Neural cell (in vitro differentiated cells): ENCODE results near the gene DPYD. TPM values are rescaled to one million over a fixed set of nuclear protein-coding genes. Genes with fewer than 3 reads are reported as not detected.
A peak's percentile ranks its signal among the peaks of the same experiment; 100 is the strongest.

Experiments used
- H2AFZ ChIP-seq: fragments of 200-600, 300-800 bp; sonication (generic), shearing (Covaris generic); 2 replicates; pipeline ENCODE4 v1.6.0; 2014; ENCODE audit warnings: low read depth, mild to moderate bottlenecking, antibody characterized with exemption, low read length, moderate library complexity
- H3F3A ChIP-seq: fragments of 200-600 bp; shearing (Covaris generic); 2 replicates; pipeline ENCODE4 v1.6.1; 2016; ENCODE audit warnings: mild to moderate bottlenecking, moderate library complexity, mixed read lengths, antibody characterized with exemption, low read length; ENCODE audit not compliant: insufficient read depth, poor library complexity, severe bottlenecking
- H3K27ac ChIP-seq: fragments of 200-600, 300-800 bp; sonication (generic), shearing (Covaris generic); 2 replicates; pipeline ENCODE4 v1.5.1; 2014; ENCODE audit warnings: mild to moderate bottlenecking, low read length, moderate library complexity
- H3K27me3 ChIP-seq: fragments of 300-800, 200-600 bp; sonication (generic), shearing (Covaris generic); 2 replicates; pipeline ENCODE4 v1.6.0; 2014; ENCODE audit warnings: mild to moderate bottlenecking, low read depth, low read length, moderate library complexity; ENCODE audit not compliant: insufficient read depth
- H3K36me3 ChIP-seq: fragments of 300-800, 200-600 bp; sonication (generic), shearing (Covaris generic); 2 replicates; pipeline ENCODE4 v1.5.1; 2014; ENCODE audit warnings: mild to moderate bottlenecking, antibody characterized with exemption, low read length, moderate library complexity; ENCODE audit not compliant: insufficient read depth
- H3K4me2 ChIP-seq: fragments of 300-800, 200-600 bp; sonication (generic), shearing (Covaris generic); 2 replicates; pipeline ENCODE4 v1.6.0; 2014; ENCODE audit warnings: mild to moderate bottlenecking, low read length
- H3K4me3 ChIP-seq: fragments of 300-800, 200-600 bp; sonication (generic), shearing (Covaris generic); 2 replicates; pipeline ENCODE4 v1.5.1; 2014; ENCODE audit warnings: mild to moderate bottlenecking, low read length, moderate library complexity
- H3K79me2 ChIP-seq: fragments of 200-600 bp; shearing (Covaris generic); replicated peaks from 2 replicates; pipeline ENCODE4 v1.6.0; 2014; ENCODE audit warnings: mild to moderate bottlenecking, low read length, moderate library complexity; ENCODE audit not compliant: insufficient read depth
- H3K9ac ChIP-seq: fragments of 300-800, 200-600 bp; sonication (generic), shearing (Covaris generic); 2 replicates; pipeline ENCODE4 v1.6.1; 2016; ENCODE audit warnings: mild to moderate bottlenecking, low read length, mixed read lengths
- H3K9me2 ChIP-seq: fragments of 200-600 bp; shearing (Covaris generic); 2 replicates; pipeline ENCODE4 v1.6.1; 2016; ENCODE audit warnings: mild to moderate bottlenecking, low read length, mixed read lengths; ENCODE audit not compliant: insufficient read depth
- H3K9me3 ChIP-seq: fragments of 200-600, 300-800 bp; sonication (generic), shearing (Covaris generic); 2 replicates; pipeline ENCODE4 v1.6.1; 2016; ENCODE audit warnings: mild to moderate bottlenecking, mixed run types, low read length, moderate library complexity, mixed read lengths
- H4K20me1 ChIP-seq: fragments of 200-600 bp; shearing (Covaris generic); 2 replicates; pipeline ENCODE4 v1.6.1; 2016; ENCODE audit warnings: mild to moderate bottlenecking, mixed run types; ENCODE audit not compliant: insufficient read depth
- CTCF ChIP-seq: fragments of 450-650 bp; IDR thresholded peaks from 2 replicates; pipeline ENCODE4 v1.5.1; 2014; ENCODE audit warnings: antibody characterized with exemption, mild to moderate bottlenecking, moderate library complexity; ENCODE audit not compliant: poor library complexity, severe bottlenecking
- EP300 ChIP-seq: fragments of 450-650 bp; conservative IDR thresholded peaks from 2 replicates; pipeline ENCODE4 v1.6.1; 2014; ENCODE audit warnings: antibody characterized with exemption, mild to moderate bottlenecking, moderate library complexity; ENCODE audit not compliant: poor library complexity, severe bottlenecking
- EZH2 ChIP-seq: fragments of 200-600, 300-800 bp; shearing (Covaris generic), sonication (generic); IDR thresholded peaks from 2 replicates; pipeline ENCODE4 v1.6.1; 2014; ENCODE audit warnings: antibody characterized with exemption, low read length, borderline replicate concordance, mild to moderate bottlenecking; ENCODE audit not compliant: insufficient read depth, poor library complexity, severe bottlenecking
- MXI1 ChIP-seq: fragments of 450-650 bp; conservative IDR thresholded peaks from 2 replicates; pipeline ENCODE4 v1.6.1; 2014; ENCODE audit warnings: antibody characterized with exemption, mild to moderate bottlenecking; ENCODE audit not compliant: poor library complexity, severe bottlenecking
- POLR2AphosphoS5 ChIP-seq: IDR thresholded peaks from 2 replicates; pipeline ENCODE4 v1.6.1; 2012
- RAD21 ChIP-seq: fragments of 450-650 bp; conservative IDR thresholded peaks from 2 replicates; pipeline ENCODE4 v1.6.1; 2014; ENCODE audit warnings: antibody characterized with exemption, mild to moderate bottlenecking, moderate library complexity
- SMC3 ChIP-seq: fragments of 450-650 bp; conservative IDR thresholded peaks from 2 replicates; pipeline ENCODE4 v1.6.1; 2014; ENCODE audit warnings: antibody characterized with exemption, mild to moderate bottlenecking, moderate library complexity; ENCODE audit not compliant: poor library complexity
- TAF1 ChIP-seq: IDR thresholded peaks from 2 replicates; pipeline ENCODE4 v1.6.1; 2012; ENCODE audit warnings: low read depth
- polyA plus RNA-seq: library from polyadenylated mRNA; depleted of rRNA; stranded (reverse); fragments of >200 nt; gene quantifications from 2 replicates; pipeline ENCODE4 v1.2.3, GENCODE V29; 2014
- TF ChIP-seq, protein P1 (sequence below): IDR thresholded peaks from 2 replicates; pipeline ENCODE4 v1.6.1; 2012; ENCODE audit warnings: borderline replicate concordance

DPYD gene
- polyA plus RNA-seq, 1 donor from 2014 or later = 6.7 TPM

DNA sequence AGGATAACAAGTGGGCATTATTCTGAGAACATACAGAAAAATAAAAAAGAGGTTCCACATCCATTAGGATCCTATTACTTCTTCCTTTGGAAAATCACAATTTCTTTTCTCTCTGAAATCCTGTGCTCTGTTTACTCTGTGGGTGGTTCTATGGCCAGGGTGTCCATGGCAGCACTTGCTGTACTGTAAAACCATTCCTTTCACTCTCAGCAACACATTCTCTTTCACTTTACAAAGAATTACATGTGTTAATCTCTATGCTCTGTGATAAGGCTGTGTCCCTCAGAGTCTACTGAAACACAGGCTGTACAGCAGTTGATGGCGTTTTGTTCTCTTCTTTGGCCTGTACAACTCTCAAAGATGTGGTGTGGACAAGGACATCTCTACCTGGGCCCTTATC lies 675.2 kb downstream of the DPYD start:
- Histone ChIP-seq H2AFZ (no peak overlapping the region), H3K79me2 (no peaks in the 10 kb centered on the region), H3K9me3 (no peaks in the 10 kb centered on the region), H3K36me3 (no peaks in the 10 kb centered on the region), H4K20me1 (no peaks in the 10 kb centered on the region), H3F3A (no peaks in the 10 kb centered on the region), H3K4me3 (no peak overlapping the region), H3K9me2 (no peaks in the 10 kb centered on the region), H3K27me3 (no peaks in the 10 kb centered on the region), H3K9ac (no peak overlapping the region), H3K4me2 (no peak overlapping the region), H3K27ac (peak overlapping the region; percentile 35)
- TF ChIP-seq RAD21 = no peak
- no peak for TF ChIP-seq CTCF
- peak; percentile 42 for TF ChIP-seq POLR2AphosphoS5
- TF ChIP-seq SMC3 = no peak
- TF ChIP-seq MXI1 = no peak
- TF ChIP-seq, protein P1, sequence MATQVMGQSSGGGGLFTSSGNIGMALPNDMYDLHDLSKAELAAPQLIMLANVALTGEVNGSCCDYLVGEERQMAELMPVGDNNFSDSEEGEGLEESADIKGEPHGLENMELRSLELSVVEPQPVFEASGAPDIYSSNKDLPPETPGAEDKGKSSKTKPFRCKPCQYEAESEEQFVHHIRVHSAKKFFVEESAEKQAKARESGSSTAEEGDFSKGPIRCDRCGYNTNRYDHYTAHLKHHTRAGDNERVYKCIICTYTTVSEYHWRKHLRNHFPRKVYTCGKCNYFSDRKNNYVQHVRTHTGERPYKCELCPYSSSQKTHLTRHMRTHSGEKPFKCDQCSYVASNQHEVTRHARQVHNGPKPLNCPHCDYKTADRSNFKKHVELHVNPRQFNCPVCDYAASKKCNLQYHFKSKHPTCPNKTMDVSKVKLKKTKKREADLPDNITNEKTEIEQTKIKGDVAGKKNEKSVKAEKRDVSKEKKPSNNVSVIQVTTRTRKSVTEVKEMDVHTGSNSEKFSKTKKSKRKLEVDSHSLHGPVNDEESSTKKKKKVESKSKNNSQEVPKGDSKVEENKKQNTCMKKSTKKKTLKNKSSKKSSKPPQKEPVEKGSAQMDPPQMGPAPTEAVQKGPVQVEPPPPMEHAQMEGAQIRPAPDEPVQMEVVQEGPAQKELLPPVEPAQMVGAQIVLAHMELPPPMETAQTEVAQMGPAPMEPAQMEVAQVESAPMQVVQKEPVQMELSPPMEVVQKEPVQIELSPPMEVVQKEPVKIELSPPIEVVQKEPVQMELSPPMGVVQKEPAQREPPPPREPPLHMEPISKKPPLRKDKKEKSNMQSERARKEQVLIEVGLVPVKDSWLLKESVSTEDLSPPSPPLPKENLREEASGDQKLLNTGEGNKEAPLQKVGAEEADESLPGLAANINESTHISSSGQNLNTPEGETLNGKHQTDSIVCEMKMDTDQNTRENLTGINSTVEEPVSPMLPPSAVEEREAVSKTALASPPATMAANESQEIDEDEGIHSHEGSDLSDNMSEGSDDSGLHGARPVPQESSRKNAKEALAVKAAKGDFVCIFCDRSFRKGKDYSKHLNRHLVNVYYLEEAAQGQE = peak; percentile 55
- TF ChIP-seq EZH2 = no peak
- no peak for TF ChIP-seq TAF1
- no peak for TF ChIP-seq EP300

- Histone ChIP-seq H3K36me3 (no peaks in the 10 kb centered on the region), H2AFZ (no peak overlapping the region), H3K27me3 (no peaks in the 10 kb centered on the region), H4K20me1 (no peaks in the 10 kb centered on the region), H3K79me2 (no peaks in the 10 kb centered on the region), H3K9me3 (no peaks in the 10 kb centered on the region), H3K9me2 (no peaks in the 10 kb centered on the region), H3K4me3 (no peak overlapping the region), H3K4me2 (no peak overlapping the region), H3K27ac (peak overlapping the region; percentile 35), H3K9ac (no peak overlapping the region), H3F3A (no peaks in the 10 kb centered on the region)
- TF ChIP-seq SMC3 = no peak
- no peak for TF ChIP-seq MXI1
- TF ChIP-seq POLR2AphosphoS5 = no peak
- no peak for TF ChIP-seq TAF1
- TF ChIP-seq EZH2 = no peak
- no peak for TF ChIP-seq CTCF
- TF ChIP-seq RAD21 = no peak
- TF ChIP-seq, protein P1 = no peak
- no peak for TF ChIP-seq EP300
Measured at GRCh38 chr1:97245026-97245425, 675.8 kb downstream of the DPYD start.
